GM12892 (cell line): ENCODE data around the gene KIAA0040.

ENCODE experiments used
- POLR2A ChIP-seq: IDR thresholded peaks from 2 replicates; pipeline ENCODE4 v1.6.1; 2011; ENCODE audit warnings: low read depth, low read length, control low read depth
- TAF1 ChIP-seq: IDR thresholded peaks from 2 replicates; pipeline ENCODE4 v1.6.1; 2011; ENCODE audit warnings: low read depth, mild to moderate bottlenecking, control low read depth, low read length, borderline replicate concordance

DNA sequence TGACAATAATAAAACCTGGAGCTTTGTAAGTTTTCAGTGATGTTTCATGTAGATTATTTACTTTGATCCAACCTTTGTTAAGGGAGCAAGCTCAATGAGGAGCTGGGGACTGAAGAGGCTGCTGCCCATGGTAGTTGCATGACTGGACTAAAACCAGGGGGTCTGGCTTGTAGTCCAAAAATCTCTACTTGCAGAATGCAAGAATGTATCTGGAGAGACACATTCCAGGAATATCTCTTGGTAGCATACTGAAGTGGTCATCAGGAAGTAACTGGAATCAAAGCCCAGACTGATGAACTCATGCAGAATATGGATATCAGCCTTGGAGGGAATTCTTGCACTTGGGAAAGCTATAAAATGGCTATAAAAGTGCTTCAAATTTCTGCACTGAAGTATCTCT lies 5.8 kb upstream of the KIAA0040 start:
- no peak for TF ChIP-seq POLR2A
- no peak for TF ChIP-seq TAF1
